H1 (cell line): ENCODE results near the gene CFAP65. TPM values are rescaled to one million over a fixed set of nuclear protein-coding genes. Genes with fewer than 3 reads are reported as not detected.

Source experiments
- CTCF ChIA-PET: fragments of 300-600 bp; sonication (Branson Sonifier 250); formaldehyde crosslinking; loops from one replicate; lab custom pipeline; 2021; ENCODE audit not compliant: partially characterized antibody; lab: Charles Lee
- POLR2A ChIA-PET: fragments of 300-600 bp; sonication (Branson Sonifier 250); formaldehyde crosslinking; loops from one replicate; lab custom pipeline; 2021; ENCODE audit warnings: inconsistent platforms; ENCODE audit not compliant: partially characterized antibody; lab: Charles Lee
- DNase-seq, 2 experiments: peaks; one replicate each; pipeline versions ENCODE4 v3.0.0 to v3.0.0-alpha.2; 2010 to 2022; ENCODE audit warnings: low spot score in 2 of 2, low read depth in 1 of 2, mixed read lengths in 1 of 2
- FAIRE-seq: peaks from 2 replicates; lab custom pipeline; 2011; peaks lifted over from hg19 to GRCh38; lab: Jason Lieb, UNC
- H2AFZ ChIP-seq: 2 replicates; pipeline ENCODE4 v1.8.1; 2012; ENCODE audit warnings: low read length, inconsistent platforms
- H2AK5ac ChIP-seq: 2 replicates; pipeline ENCODE4 v1.6.1; 2013; ENCODE audit warnings: low read depth, low read length
- H2BK120ac ChIP-seq: replicated peaks from 2 replicates; pipeline ENCODE3; 2013; ENCODE audit warnings: low read depth, low read length, inconsistent platforms
- H2BK12ac ChIP-seq: 2 replicates; pipeline ENCODE4 v1.6.1; 2013; ENCODE audit warnings: low read depth, low read length
- H2BK15ac ChIP-seq: 2 replicates; pipeline ENCODE4 v1.6.1; 2013; ENCODE audit warnings: low read length
- H2BK20ac ChIP-seq: 2 replicates; pipeline ENCODE4 v1.6.1; 2013; ENCODE audit warnings: low read length
- H2BK5ac ChIP-seq: 2 replicates; pipeline ENCODE4 v1.6.1; 2013; ENCODE audit warnings: low read depth, low read length
- H3K14ac ChIP-seq: 2 replicates; pipeline ENCODE4 v1.6.1; 2013; ENCODE audit warnings: inconsistent platforms; ENCODE audit not compliant: insufficient read length
- H3K18ac ChIP-seq: 2 replicates; pipeline ENCODE4 v1.6.1; 2013; ENCODE audit warnings: low read length; ENCODE audit errors: extremely low read depth
- H3K23ac ChIP-seq: 2 replicates; pipeline ENCODE4 v1.6.1; 2013; ENCODE audit warnings: inconsistent platforms; ENCODE audit not compliant: insufficient read length
- H3K23me2 ChIP-seq: 2 replicates; pipeline ENCODE4 v1.6.1; 2013; ENCODE audit warnings: low read depth, low read length
- H3K27ac ChIP-seq: 2 replicates; pipeline ENCODE4 v1.6.1; 2011; ENCODE audit warnings: low read depth, low read length, inconsistent platforms
- H3K27me3 ChIP-seq, 4 experiments: replicated peaks in 1 of 4; 1 replicate in 1 of 4; 2 replicates in 3 of 4; pipeline versions ENCODE4 v1.6.1 to v1.8.1; 2011 to 2013; ENCODE audit warnings: low read length in 3 of 4, mild to moderate bottlenecking in 3 of 4, inconsistent platforms in 2 of 4, mixed read lengths in 2 of 4, moderate library complexity in 1 of 4; ENCODE audit not compliant: control insufficient read depth in 3 of 4, insufficient read depth in 3 of 4; ENCODE audit errors: extremely low read depth in 1 of 4
- H3K36me3 ChIP-seq, 4 experiments: 2 replicates each; pipeline versions ENCODE4 v1.6.1 to v1.8.1; 2011 to 2013; ENCODE audit warnings: mild to moderate bottlenecking in 4 of 4, low read length in 3 of 4, moderate library complexity in 2 of 4, control low read depth in 1 of 4, inconsistent platforms in 1 of 4; ENCODE audit not compliant: insufficient read depth in 4 of 4, control insufficient read depth in 2 of 4
- H3K4ac ChIP-seq: replicated peaks from 2 replicates; pipeline ENCODE3; 2013; ENCODE audit warnings: low read length, low read depth, mixed read lengths, inconsistent platforms; ENCODE audit not compliant: insufficient read length
- H3K4me1 ChIP-seq, 4 experiments: replicated peaks in 1 of 4; 1 replicate in 1 of 4; 2 replicates in 3 of 4; pipeline versions ENCODE4 v1.6.1 to v1.8.1; 2011 to 2013; ENCODE audit warnings: low read length in 3 of 4, inconsistent platforms in 2 of 4, mixed read lengths in 1 of 4; ENCODE audit not compliant: insufficient read depth in 4 of 4, control insufficient read depth in 3 of 4
- H3K4me2 ChIP-seq, 2 experiments: 2 replicates each; pipeline versions ENCODE4 v1.6.1 to v1.8.1; 2011 to 2013; ENCODE audit warnings: low read depth in 2 of 2, low read length in 2 of 2, control low read depth in 1 of 2, inconsistent platforms in 1 of 2, mild to moderate bottlenecking in 1 of 2; ENCODE audit not compliant: insufficient read depth in 1 of 2
- H3K4me3 ChIP-seq, 4 experiments: fragments of 200-600, 300-600 bp in 1 of 4; sonication (generic), shearing (Covaris generic), sonication (Bioruptor Twin) in 1 of 4; 2 replicates each; pipeline versions ENCODE4 v1.5.1 to v1.8.1; 2011 to 2016; ENCODE audit warnings: low read length in 4 of 4, low read depth in 3 of 4, control low read depth in 2 of 4, inconsistent platforms in 2 of 4, mild to moderate bottlenecking in 2 of 4, mixed read lengths in 1 of 4, moderate library complexity in 1 of 4; ENCODE audit not compliant: insufficient read depth in 2 of 4; ENCODE audit errors: extremely low read depth in 1 of 4
- H3K56ac ChIP-seq: replicated peaks from 2 replicates; pipeline ENCODE3; 2013; ENCODE audit warnings: low read depth, mild to moderate bottlenecking, mixed read lengths, low read length, inconsistent platforms; ENCODE audit not compliant: insufficient read length
- H3K79me1 ChIP-seq: 2 replicates; pipeline ENCODE4 v1.6.1; 2013; ENCODE audit warnings: low read depth, low read length, control low read depth
- H3K79me2 ChIP-seq, 2 experiments: 2 replicates each; pipeline versions ENCODE4 v1.6.1 to v1.8.1; 2012 to 2013; ENCODE audit warnings: low read length in 2 of 2, mild to moderate bottlenecking in 2 of 2, inconsistent platforms in 1 of 2; ENCODE audit not compliant: insufficient read depth in 2 of 2, control insufficient read depth in 1 of 2
- H3K9ac ChIP-seq, 4 experiments: replicated peaks in 1 of 4; 1 replicate in 1 of 4; 2 replicates in 3 of 4; pipeline versions ENCODE4 v1.6.1 to v1.8.1; 2011 to 2013; ENCODE audit warnings: low read depth in 3 of 4, low read length in 3 of 4, control low read depth in 2 of 4, mild to moderate bottlenecking in 2 of 4, moderate library complexity in 2 of 4, inconsistent platforms in 1 of 4; ENCODE audit errors: extremely low read depth in 1 of 4
- H3K9me3 ChIP-seq, 2 experiments: 2 replicates each; pipeline versions ENCODE4 v1.6.1 to v1.8.1; 2012 to 2013; ENCODE audit warnings: mild to moderate bottlenecking in 2 of 2, moderate library complexity in 2 of 2, control low read depth in 1 of 2, inconsistent platforms in 1 of 2, low read depth in 1 of 2, low read length in 1 of 2, mixed read lengths in 1 of 2; ENCODE audit not compliant: insufficient read depth in 2 of 2
- H4K20me1 ChIP-seq, 2 experiments: replicated peaks in 1 of 2; 2 replicates each; pipeline versions ENCODE3 to v1.8.1; 2011 to 2013; ENCODE audit warnings: inconsistent platforms in 2 of 2, low read length in 2 of 2, mild to moderate bottlenecking in 1 of 2; ENCODE audit not compliant: insufficient read depth in 2 of 2, control insufficient read depth in 1 of 2
- H4K5ac ChIP-seq: 2 replicates; pipeline ENCODE4 v1.6.1; 2013; ENCODE audit warnings: low read length, low read depth, mixed read lengths, inconsistent platforms; ENCODE audit not compliant: insufficient read length
- H4K8ac ChIP-seq: 2 replicates; pipeline ENCODE4 v1.8.0; 2013; ENCODE audit warnings: mild to moderate bottlenecking, moderate library complexity, low read length, inconsistent platforms; ENCODE audit not compliant: insufficient read depth; ENCODE audit errors: extremely low read depth
- H4K91ac ChIP-seq: replicated peaks from 2 replicates; pipeline ENCODE3; 2013; ENCODE audit warnings: low read length, mixed read lengths, inconsistent platforms; ENCODE audit not compliant: insufficient read length
- EGR1 ChIP-seq: IDR thresholded peaks from 2 replicates; pipeline ENCODE4 v1.6.1; 2011; ENCODE audit warnings: low read depth, low read length, borderline replicate concordance
- WGBS, 2 experiments: shearing (Covaris generic) in 1 of 2; methylation state at CpG; one replicate each; pipeline versions ENCODE4 v1.1.6 to v1.1.7; 2013 to 2015; ENCODE audit warnings: low lambda C conversion rate in 2 of 2, mixed read lengths in 2 of 2, inconsistent platforms in 1 of 2, low coverage in 1 of 2, missing lambda C conversion rate in 1 of 2; ENCODE audit not compliant: insufficient replicate concordance in 2 of 2, insufficient coverage in 1 of 2, insufficient read length in 1 of 2; ENCODE audit errors: extremely low coverage in 1 of 2, missing lambda C conversion rate in 1 of 2; 5-methylcytosine and 5-hydroxymethylcytosine counted together
- polyA plus RNA-seq, 7 experiments: library from polyadenylated mRNA; depleted of rRNA in 3 of 7; stranded (reverse) in 5 of 7; unstranded in 2 of 7; fragments of >200 nt in 5 of 7; fragments of 200-250 nt in 2 of 7; gene quantifications; 1 replicate in 5 of 7; 2 replicates in 1 of 7; 4 replicates in 1 of 7; pipeline versions ENCODE4 v1.2.1 to v1.2.3, GENCODE V29; 2011 to 2013; ENCODE audit warnings: missing spikeins in 2 of 7, mixed read lengths in 2 of 7
- total RNA-seq: library from RNA; stranded (reverse); fragmentation: NEBNext Ultra II Directional; extraction: Animal tissue kit (Norgen Biotek cat#: 25700); gene quantifications from 2 replicates; pipeline ENCODE4 v1.2.1, GENCODE V29; 2021

Gene CFAP65
- total and polyA plus RNA-seq, 2 of the 8 experiments (the other 6 are each of a cell fraction or from before 2014, with no cell fraction given): 0.19 to 0.45 TPM

GRCh38 chr2:219025637-219026585 lies 15.4 kb downstream of the CFAP65 start:
- Histone ChIP-seq H3K4me3 (no peak overlapping the region), H3K23me2 (no peaks in the 10 kb centered on the region), H3K79me2 (no peaks in the 10 kb centered on the region), H3K4me2 (no peak overlapping the region), H4K91ac (no peak overlapping the region), H4K20me1 (peaks cover 0 to 2% of the 10 kb centered on the region in 2 experiments), H3K27me3 (no peaks in the 10 kb centered on the region; a peak in 1 of 7 replicates), H3K79me1 (no peaks in the 10 kb centered on the region), H3K4ac (no peak overlapping the region), H2BK12ac (no peak overlapping the region), H2AK5ac (no peak overlapping the region), H3K14ac (no peak overlapping the region), H3K18ac (no peak overlapping the region), H4K8ac (no peak overlapping the region), H2BK120ac (no peak overlapping the region), H2BK5ac (no peak overlapping the region), H3K27ac (no peak overlapping the region), H3K23ac (no peak overlapping the region), H2AFZ (no peak overlapping the region), H3K9me3 (no peaks in the 10 kb centered on the region), H3K9ac (no peak overlapping the region), H3K56ac (no peak overlapping the region)
- FAIRE-seq (no peak), DNase-seq (no peak)
- ChIA-PET CTCF (interaction anchor here (0.6 to 45.5 kb wide), 13 partner anchors 7 to 174 kb away, joined by 3 to 1006 read pairs (median 7); partner anchors contain the start of genes CFAP65, CRYBA2, IHH and NHEJ1), POLR2A (interaction anchor here (1.1 to 1.8 kb wide), 2 partner anchors 15 to 91 kb away, joined by 3 to 5 read pairs; no protein-coding TSS in a partner anchor)
- no peak for TF ChIP-seq EGR1
- TF ChIP-seq, all 59 proteins: peak for 0
- H3K36me3 ChIP-seq: no peaks in the 10 kb centered on the region
- 85% methylated on average over 18 of the region's 18 CpGs; no CpG with 5 or more reads in 1 of the 2 experiments for WGBS, 2 experiments
- no peak overlapping the region for H4K5ac ChIP-seq
- no peak overlapping the region for H2BK20ac ChIP-seq
- H2BK15ac ChIP-seq: no peak overlapping the region
- peaks cover 0 to 3% (median under 1%) of the 10 kb centered on the region in 4 experiments; a peak in 2 of 7 replicates for H3K4me1 ChIP-seq
